ENCODE results near the gene LSAMP. TPM values are rescaled to one million over a fixed set of nuclear protein-coding genes. Genes with fewer than 3 reads are reported as not detected.

LSAMP gene
- total and polyA plus RNA-seq, 2 of the 13 experiments (the other 11 are each of a cell fraction or from before 2014, with no cell fraction given), result not detected

DNA sequence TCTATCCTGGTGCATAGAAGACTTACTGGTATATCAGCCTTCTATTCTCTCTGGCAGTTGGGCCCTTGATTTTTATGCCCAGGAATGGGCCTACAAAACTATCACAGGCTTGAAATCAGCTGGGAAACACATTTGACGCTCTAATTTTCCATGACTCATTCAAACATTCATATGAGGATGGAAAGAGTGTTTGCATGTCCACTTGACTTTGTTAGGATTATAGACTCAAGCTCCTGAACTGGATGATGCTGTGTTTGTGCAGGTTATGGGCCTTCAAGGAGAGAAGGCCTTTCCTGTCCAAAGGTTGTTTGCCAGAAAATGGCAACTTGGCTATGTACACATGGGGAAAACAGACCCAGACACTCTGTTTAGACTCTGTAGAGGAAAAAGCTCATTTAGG is 602.1 kb downstream of the LSAMP start (continued):
- TF ChIP-seq ZSCAN21 (CRISPR knock-in tag; IDR thresholded peaks at IDR 0.05; ENCODE audit: borderline replicate concordance) (no peak), ZNF383 (CRISPR knock-in tag; IDR thresholded peaks at IDR 0.05; ENCODE audit: borderline replicate concordance) (no peak), NFKB2 (CRISPR knock-in tag; IDR thresholded peaks at IDR 0.05; ENCODE audit: borderline replicate concordance) (no peak), ZNF546 (CRISPR knock-in tag; conservative IDR thresholded peaks at IDR 0.05) (no peak), RBAK (CRISPR knock-in tag; IDR thresholded peaks at IDR 0.05) (no peak), GATA4 (IDR thresholded peaks at IDR 0.05; ENCODE audit: borderline replicate concordance, low read depth) (no peak), HOXA5 (CRISPR knock-in tag; IDR thresholded peaks at IDR 0.05) (0 out of 2 replicates have a peak, but pooled peaks have one; percentile 28), CREM (IDR thresholded peaks at IDR 0.05) (peak; percentile 66), CREM (CRISPR knock-in tag; IDR thresholded peaks at IDR 0.05) (no peak), ZNF251 (CRISPR knock-in tag; IDR thresholded peaks at IDR 0.05) (no peak), TARDBP (CRISPR knock-in tag; IDR thresholded peaks at IDR 0.05) (no peak), ZNF136 (CRISPR knock-in tag; IDR thresholded peaks at IDR 0.05; ENCODE audit: low read depth) (no peak), CBX2 (IDR thresholded peaks at IDR 0.05; ENCODE audit: low read depth, low read length) (no peak), CBX2 (CRISPR knock-in tag; IDR thresholded peaks at IDR 0.05; ENCODE audit: low read depth) (no peak), ESRRA (CRISPR knock-in tag; IDR thresholded peaks at IDR 0.05; ENCODE audit: low read depth) (no peak), ZNF883 (CRISPR knock-in tag; IDR thresholded peaks at IDR 0.05; ENCODE audit: not compliant biosample characterization) (no peak), HOMEZ (CRISPR knock-in tag; IDR thresholded peaks at IDR 0.05; ENCODE audit: low read depth) (peak; percentile 97), ZBTB10 (CRISPR knock-in tag; IDR thresholded peaks at IDR 0.05; ENCODE audit: borderline replicate concordance) (no peak), ZNF816 (CRISPR knock-in tag; IDR thresholded peaks at IDR 0.05; ENCODE audit: borderline replicate concordance) (no peak), BRD4 (CRISPR knock-in tag; IDR thresholded peaks at IDR 0.05) (no peak)
- TF ChIP-seq, protein P1, sequence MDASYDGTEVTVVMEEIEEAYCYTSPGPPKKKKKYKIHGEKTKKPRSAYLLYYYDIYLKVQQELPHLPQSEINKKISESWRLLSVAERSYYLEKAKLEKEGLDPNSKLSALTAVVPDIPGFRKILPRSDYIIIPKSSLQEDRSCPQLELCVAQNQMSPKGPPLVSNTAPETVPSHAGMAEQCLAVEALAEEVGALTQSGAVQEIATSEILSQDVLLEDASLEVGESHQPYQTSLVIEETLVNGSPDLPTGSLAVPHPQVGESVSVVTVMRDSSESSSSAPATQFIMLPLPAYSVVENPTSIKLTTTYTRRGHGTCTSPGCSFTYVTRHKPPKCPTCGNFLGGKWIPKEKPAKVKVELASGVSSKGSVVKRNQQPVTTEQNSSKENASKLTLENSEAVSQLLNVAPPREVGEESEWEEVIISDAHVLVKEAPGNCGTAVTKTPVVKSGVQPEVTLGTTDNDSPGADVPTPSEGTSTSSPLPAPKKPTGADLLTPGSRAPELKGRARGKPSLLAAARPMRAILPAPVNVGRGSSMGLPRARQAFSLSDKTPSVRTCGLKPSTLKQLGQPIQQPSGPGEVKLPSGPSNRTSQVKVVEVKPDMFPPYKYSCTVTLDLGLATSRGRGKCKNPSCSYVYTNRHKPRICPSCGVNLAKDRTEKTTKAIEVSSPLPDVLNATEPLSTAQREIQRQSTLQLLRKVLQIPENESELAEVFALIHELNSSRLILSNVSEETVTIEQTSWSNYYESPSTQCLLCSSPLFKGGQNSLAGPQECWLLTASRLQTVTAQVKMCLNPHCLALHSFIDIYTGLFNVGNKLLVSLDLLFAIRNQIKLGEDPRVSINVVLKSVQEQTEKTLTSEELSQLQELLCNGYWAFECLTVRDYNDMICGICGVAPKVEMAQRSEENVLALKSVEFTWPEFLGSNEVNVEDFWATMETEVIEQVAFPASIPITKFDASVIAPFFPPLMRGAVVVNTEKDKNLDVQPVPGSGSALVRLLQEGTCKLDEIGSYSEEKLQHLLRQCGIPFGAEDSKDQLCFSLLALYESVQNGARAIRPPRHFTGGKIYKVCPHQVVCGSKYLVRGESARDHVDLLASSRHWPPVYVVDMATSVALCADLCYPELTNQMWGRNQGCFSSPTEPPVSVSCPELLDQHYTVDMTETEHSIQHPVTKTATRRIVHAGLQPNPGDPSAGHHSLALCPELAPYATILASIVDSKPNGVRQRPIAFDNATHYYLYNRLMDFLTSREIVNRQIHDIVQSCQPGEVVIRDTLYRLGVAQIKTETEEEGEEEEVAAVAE (CRISPR knock-in tag; IDR thresholded peaks at IDR 0.05; ENCODE audit: borderline replicate concordance), result no peak
- TF ChIP-seq, protein P2, sequence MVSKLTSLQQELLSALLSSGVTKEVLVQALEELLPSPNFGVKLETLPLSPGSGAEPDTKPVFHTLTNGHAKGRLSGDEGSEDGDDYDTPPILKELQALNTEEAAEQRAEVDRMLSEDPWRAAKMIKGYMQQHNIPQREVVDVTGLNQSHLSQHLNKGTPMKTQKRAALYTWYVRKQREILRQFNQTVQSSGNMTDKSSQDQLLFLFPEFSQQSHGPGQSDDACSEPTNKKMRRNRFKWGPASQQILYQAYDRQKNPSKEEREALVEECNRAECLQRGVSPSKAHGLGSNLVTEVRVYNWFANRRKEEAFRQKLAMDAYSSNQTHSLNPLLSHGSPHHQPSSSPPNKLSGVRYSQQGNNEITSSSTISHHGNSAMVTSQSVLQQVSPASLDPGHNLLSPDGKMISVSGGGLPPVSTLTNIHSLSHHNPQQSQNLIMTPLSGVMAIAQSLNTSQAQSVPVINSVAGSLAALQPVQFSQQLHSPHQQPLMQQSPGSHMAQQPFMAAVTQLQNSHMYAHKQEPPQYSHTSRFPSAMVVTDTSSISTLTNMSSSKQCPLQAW (CRISPR knock-in tag; IDR thresholded peaks at IDR 0.05), result no peak

Measured in HepG2 (cell line).